ENCODE results near the gene OR8B8.

OR8B8 gene

GRCh38 chr11:124446916-124447315, 1.4 kb upstream of the OR8B8 start:
- H3K4me3 ChIP-seq (ENCODE audit: low read depth, low read length) = no peak overlapping the region
- TF ChIP-seq CTCF (IDR thresholded peaks at IDR 0.05; ENCODE audit: low read depth, low read length) = no peak
- no peak for DNase-seq (ENCODE audit: low read depth, low spot score)
- in situ Hi-C loops (cut with HindIII; ENCODE audit: low sequenced_read_pairs) = no loop called here

- no peak for TF ChIP-seq CTCF (IDR thresholded peaks at IDR 0.05; ENCODE audit: low read depth, low read length)
- no peak for DNase-seq (ENCODE audit: low read depth, low spot score)
- H3K4me3 ChIP-seq (ENCODE audit: low read depth, low read length) = no peak overlapping the region
- in situ Hi-C loops (cut with HindIII; ENCODE audit: low sequenced_read_pairs) = no loop called here
Measured at GRCh38 chr11:124442847-124443246, 2.6 kb downstream of the OR8B8 start.

- in situ Hi-C loops (cut with HindIII; ENCODE audit: low sequenced_read_pairs) = no loop called here
- no peak for TF ChIP-seq CTCF (IDR thresholded peaks at IDR 0.05; ENCODE audit: low read depth, low read length)
- H3K4me3 ChIP-seq (ENCODE audit: low read depth, low read length) = no peak overlapping the region
- DNase-seq (ENCODE audit: low read depth, low spot score) = no peak
Measured at GRCh38 chr11:124442442-124442841, 3.1 kb downstream of the OR8B8 start.

- TF ChIP-seq CTCF (IDR thresholded peaks at IDR 0.05; ENCODE audit: low read depth, low read length) = no peak
- H3K4me3 ChIP-seq (ENCODE audit: low read depth, low read length) = no peak overlapping the region
- no peak for DNase-seq (ENCODE audit: low read depth, low spot score)
- in situ Hi-C loops (cut with HindIII; ENCODE audit: low sequenced_read_pairs) = no loop called here
Measured at GRCh38 chr11:124441519-124441918, 4.0 kb downstream of the OR8B8 start.

- no peak for DNase-seq (ENCODE audit: low read depth, low spot score)
- no peak overlapping the region for H3K4me3 ChIP-seq (ENCODE audit: low read depth, low read length)
- in situ Hi-C loops (cut with HindIII; ENCODE audit: low sequenced_read_pairs) = no loop called here
- TF ChIP-seq CTCF (IDR thresholded peaks at IDR 0.05; ENCODE audit: low read depth, low read length) = no peak
Measured at GRCh38 chr11:124441081-124441480, 4.4 kb downstream of the OR8B8 start.

- TF ChIP-seq CTCF (IDR thresholded peaks at IDR 0.05; ENCODE audit: low read depth, low read length) = no peak
- H3K4me3 ChIP-seq (ENCODE audit: low read depth, low read length) = no peak overlapping the region
- DNase-seq (ENCODE audit: low read depth, low spot score) = no peak
- in situ Hi-C loops (cut with HindIII; ENCODE audit: low sequenced_read_pairs) = no loop called here
Measured at GRCh38 chr11:124440608-124441007, 4.9 kb downstream of the OR8B8 start.

GRCh38 chr11:124434699-124435098, 10.8 kb downstream of the OR8B8 start:
- TF ChIP-seq CTCF (IDR thresholded peaks at IDR 0.05; ENCODE audit: low read depth, low read length) = no peak
- in situ Hi-C loops (cut with HindIII; ENCODE audit: low sequenced_read_pairs) = no loop called here
- no peak for DNase-seq (ENCODE audit: low read depth, low spot score)
- H3K4me3 ChIP-seq (ENCODE audit: low read depth, low read length) = no peak overlapping the region

Data from astrocyte of the spinal cord (primary cell).